HepG2 (cell line): Measurements from ENCODE around the gene BLMH. TPM values are rescaled to one million over a fixed set of nuclear protein-coding genes. Genes with fewer than 3 reads are reported as not detected.

ENCODE experiments used
- HOXA3 ChIP-seq: sonication (generic); formaldehyde crosslinking; IDR thresholded peaks from 2 replicates; pipeline ENCODE4 v1.5.0; 2020; ENCODE audit warnings: missing genetic modification reagents
- MAFF ChIP-seq: IDR thresholded peaks from 2 replicates; pipeline ENCODE4 v1.6.1; 2011; ENCODE audit warnings: low read depth, low read length, improper control_type of control experiment
- MATR3 ChIP-seq: sonication (generic); formaldehyde crosslinking; IDR thresholded peaks from 2 replicates; pipeline ENCODE4 v1.4.0; 2020; ENCODE audit warnings: missing genetic modification reagents
- MED13 ChIP-seq: sonication (generic); formaldehyde crosslinking; IDR thresholded peaks from 2 replicates; pipeline ENCODE4 v1.5.0; 2020; ENCODE audit warnings: missing genetic modification reagents
- MIER3 ChIP-seq: IDR thresholded peaks from 2 replicates; pipeline ENCODE4 v1.6.1; 2016; ENCODE audit warnings: missing compliant biosample characterization, borderline replicate concordance
- MYNN ChIP-seq: sonication (generic); formaldehyde crosslinking; IDR thresholded peaks from 2 replicates; pipeline ENCODE4 v1.4.0; 2020; ENCODE audit warnings: mild to moderate bottlenecking, low read depth, missing genetic modification reagents
- PCBP2 ChIP-seq: fragments of 200-400 bp; formaldehyde crosslinking; optimal IDR thresholded peaks from 2 replicates; pipeline ENCODE3; 2018; ENCODE audit warnings: low read length, low read depth; ENCODE audit not compliant: poor library complexity, severe bottlenecking
- PRMT3 ChIP-seq: sonication (generic); formaldehyde crosslinking; IDR thresholded peaks from 2 replicates; pipeline ENCODE4 v1.8.1; 2022; ENCODE audit warnings: low read depth, mild to moderate bottlenecking, moderate library complexity, missing genetic modification reagents, borderline replicate concordance
- SIN3A ChIP-seq: IDR thresholded peaks from 2 replicates; pipeline ENCODE4 v1.6.1; 2011; ENCODE audit warnings: low read depth, mild to moderate bottlenecking, control low read depth, low read length, borderline replicate concordance
- SOX13 ChIP-seq, 3 experiments: fragments of 450-650 bp in 1 of 3; sonication (generic) in 1 of 3; formaldehyde crosslinking in 1 of 3; IDR thresholded peaks in 2 of 3; conservative IDR thresholded peaks in 1 of 3; 2 replicates each; pipeline versions ENCODE4 v1.5.0 to v1.6.1; 2016 to 2020; ENCODE audit warnings: antibody characterized with exemption in 1 of 3, mild to moderate bottlenecking in 1 of 3, missing compliant biosample characterization in 1 of 3, missing genetic modification reagents in 1 of 3, moderate library complexity in 1 of 3
- ZNF136 ChIP-seq: sonication (generic); formaldehyde crosslinking; IDR thresholded peaks from 2 replicates; pipeline ENCODE4 v1.8.1; 2022; ENCODE audit warnings: low read depth, mild to moderate bottlenecking, moderate library complexity, missing genetic modification reagents
- ZNF207 ChIP-seq: fragments of 450-650 bp; IDR thresholded peaks from 2 replicates; pipeline ENCODE4 v1.6.1; 2016; ENCODE audit warnings: antibody characterized with exemption, borderline replicate concordance
- ZNF567 ChIP-seq: sonication (generic); formaldehyde crosslinking; IDR thresholded peaks from 2 replicates; pipeline ENCODE4 v1.8.1; 2023; ENCODE audit warnings: mild to moderate bottlenecking, missing genetic modification reagents, borderline replicate concordance
- ZNF878 ChIP-seq: sonication (generic); formaldehyde crosslinking; IDR thresholded peaks from 2 replicates; pipeline ENCODE4 v1.8.1; 2023; ENCODE audit warnings: mild to moderate bottlenecking, missing genetic modification reagents, moderate library complexity
- polyA plus RNA-seq, 8 experiments: library from polyadenylated mRNA; depleted of rRNA in 3 of 8; stranded (reverse) in 7 of 8; unstranded in 1 of 8; fragments of >200 nt; fragmentation: Illumina TruSeq in 4 of 8; extraction: Trizol in 4 of 8; gene quantifications; 2 replicates each; pipeline versions ENCODE4 v1.2.1 to v1.2.3, GENCODE V29; 2011 to 2016; ENCODE audit warnings: low read depth in 4 of 8, missing spikeins in 1 of 8, mixed read lengths in 1 of 8; ENCODE audit not compliant: insufficient read depth in 1 of 8
- total RNA-seq, 5 experiments: library from RNA; depleted of rRNA; stranded (reverse); fragments of >200 nt; fragmentation: Illumina TruSeq; extraction: Trizol; gene quantifications; 2 replicates each; pipeline ENCODE4 v1.2.3, GENCODE V29; 2016; ENCODE audit warnings: low read depth in 1 of 5
- TF ChIP-seq, protein P1 (sequence below): sonication (generic); formaldehyde crosslinking; IDR thresholded peaks from 2 replicates; pipeline ENCODE4 v1.4.0; 2020; ENCODE audit warnings: missing genetic modification reagents
- TF ChIP-seq, protein P2 (sequence below): sonication (generic); formaldehyde crosslinking; IDR thresholded peaks from 2 replicates; pipeline ENCODE4 v1.5.0; 2020; ENCODE audit warnings: missing genetic modification reagents, mild to moderate bottlenecking, borderline replicate concordance
- TF ChIP-seq, protein P3 (sequence below): sonication (generic); formaldehyde crosslinking; IDR thresholded peaks from 2 replicates; pipeline ENCODE4 v1.4.0; 2020; ENCODE audit warnings: missing genetic modification reagents
- TF ChIP-seq, protein P4 (sequence below): sonication (generic); formaldehyde crosslinking; conservative IDR thresholded peaks from 2 replicates; pipeline ENCODE4 v1.4.0; 2020; ENCODE audit warnings: mild to moderate bottlenecking, missing genetic modification reagents, moderate library complexity

Gene BLMH
- total and polyA plus RNA-seq, 2 of the 13 experiments (the other 11 are each of a cell fraction or from before 2014, with no cell fraction given), result 12.1 to 41.0 TPM

DNA sequence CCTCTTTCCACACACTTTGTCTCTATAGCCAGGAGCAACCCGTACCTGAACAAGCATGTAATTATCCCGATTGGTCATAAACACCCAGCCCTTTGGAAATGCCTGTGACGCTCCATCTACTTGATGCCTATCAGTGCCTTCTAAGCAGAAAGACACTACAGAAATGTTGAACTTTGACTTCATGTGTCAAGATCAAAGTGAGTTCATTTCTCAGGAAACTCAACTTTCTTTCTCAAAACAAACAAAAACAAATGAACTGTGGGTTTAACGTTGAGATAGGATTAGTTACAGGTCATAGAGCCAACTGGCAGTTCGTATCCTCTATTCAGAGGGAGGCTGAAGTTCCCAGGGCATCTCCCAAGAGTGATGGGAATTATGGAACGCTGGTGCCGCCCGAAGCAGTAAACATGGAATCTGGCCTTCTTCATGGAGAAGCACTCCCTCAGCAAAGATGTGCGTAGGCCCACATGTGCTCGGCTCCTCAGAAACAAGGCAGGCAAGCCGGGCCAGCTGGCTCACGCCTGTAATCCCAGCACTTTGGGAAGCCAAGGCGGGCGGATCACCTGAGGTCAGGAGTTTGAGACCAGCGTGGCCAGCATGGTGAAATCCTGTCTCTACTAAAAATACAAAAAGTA, 65.7 kb downstream of the BLMH start (continued):
- TF ChIP-seq, protein P1, sequence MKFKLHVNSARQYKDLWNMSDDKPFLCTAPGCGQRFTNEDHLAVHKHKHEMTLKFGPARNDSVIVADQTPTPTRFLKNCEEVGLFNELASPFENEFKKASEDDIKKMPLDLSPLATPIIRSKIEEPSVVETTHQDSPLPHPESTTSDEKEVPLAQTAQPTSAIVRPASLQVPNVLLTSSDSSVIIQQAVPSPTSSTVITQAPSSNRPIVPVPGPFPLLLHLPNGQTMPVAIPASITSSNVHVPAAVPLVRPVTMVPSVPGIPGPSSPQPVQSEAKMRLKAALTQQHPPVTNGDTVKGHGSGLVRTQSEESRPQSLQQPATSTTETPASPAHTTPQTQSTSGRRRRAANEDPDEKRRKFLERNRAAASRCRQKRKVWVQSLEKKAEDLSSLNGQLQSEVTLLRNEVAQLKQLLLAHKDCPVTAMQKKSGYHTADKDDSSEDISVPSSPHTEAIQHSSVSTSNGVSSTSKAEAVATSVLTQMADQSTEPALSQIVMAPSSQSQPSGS (CRISPR knock-in tag), result no peak
- TF ChIP-seq MATR3, result no peak
- TF ChIP-seq SIN3A, result peak; percentile 17; the same call in 1 of the 2 replicates
- TF ChIP-seq SOX13 (IDR thresholded peaks at IDR 0.05), result no peak
- peak in 1 of 2 experiments; percentile 77; a peak in 2 of 4 replicates for TF ChIP-seq SOX13 (CRISPR knock-in tag; conservative IDR thresholded peaks at IDR 0.05 in 1 of 2, IDR thresholded peaks at IDR 0.05 in 1 of 2)
- TF ChIP-seq, protein P2, sequence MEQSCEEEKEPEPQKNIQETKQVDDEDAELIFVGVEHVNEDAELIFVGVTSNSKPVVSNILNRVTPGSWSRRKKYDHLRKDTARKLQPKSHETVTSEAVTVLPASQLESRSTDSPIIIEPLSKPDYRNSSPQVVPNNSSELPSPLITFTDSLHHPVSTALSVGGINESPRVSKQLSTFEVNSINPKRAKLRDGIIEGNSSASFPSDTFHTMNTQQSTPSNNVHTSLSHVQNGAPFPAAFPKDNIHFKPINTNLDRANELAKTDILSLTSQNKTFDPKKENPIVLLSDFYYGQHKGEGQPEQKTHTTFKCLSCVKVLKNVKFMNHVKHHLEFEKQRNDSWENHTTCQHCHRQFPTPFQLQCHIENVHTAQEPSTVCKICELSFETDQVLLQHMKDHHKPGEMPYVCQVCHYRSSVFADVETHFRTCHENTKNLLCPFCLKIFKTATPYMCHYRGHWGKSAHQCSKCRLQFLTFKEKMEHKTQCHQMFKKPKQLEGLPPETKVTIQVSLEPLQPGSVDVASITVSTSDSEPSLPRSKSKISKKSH (CRISPR knock-in tag), result 0 out of 2 replicates have a peak, but pooled peaks have one; percentile 23
- TF ChIP-seq ZNF207, result no peak
- no peak for TF ChIP-seq MYNN (CRISPR knock-in tag)
- TF ChIP-seq PCBP2, result no peak
- no peak for TF ChIP-seq ZNF878 (CRISPR knock-in tag)
- TF ChIP-seq MED13 (CRISPR knock-in tag), result no peak
- no peak for TF ChIP-seq ZNF567 (CRISPR knock-in tag)
- peak; percentile 44; the same call in 1 of the 2 replicates for TF ChIP-seq HOXA3
- TF ChIP-seq, protein P3, sequence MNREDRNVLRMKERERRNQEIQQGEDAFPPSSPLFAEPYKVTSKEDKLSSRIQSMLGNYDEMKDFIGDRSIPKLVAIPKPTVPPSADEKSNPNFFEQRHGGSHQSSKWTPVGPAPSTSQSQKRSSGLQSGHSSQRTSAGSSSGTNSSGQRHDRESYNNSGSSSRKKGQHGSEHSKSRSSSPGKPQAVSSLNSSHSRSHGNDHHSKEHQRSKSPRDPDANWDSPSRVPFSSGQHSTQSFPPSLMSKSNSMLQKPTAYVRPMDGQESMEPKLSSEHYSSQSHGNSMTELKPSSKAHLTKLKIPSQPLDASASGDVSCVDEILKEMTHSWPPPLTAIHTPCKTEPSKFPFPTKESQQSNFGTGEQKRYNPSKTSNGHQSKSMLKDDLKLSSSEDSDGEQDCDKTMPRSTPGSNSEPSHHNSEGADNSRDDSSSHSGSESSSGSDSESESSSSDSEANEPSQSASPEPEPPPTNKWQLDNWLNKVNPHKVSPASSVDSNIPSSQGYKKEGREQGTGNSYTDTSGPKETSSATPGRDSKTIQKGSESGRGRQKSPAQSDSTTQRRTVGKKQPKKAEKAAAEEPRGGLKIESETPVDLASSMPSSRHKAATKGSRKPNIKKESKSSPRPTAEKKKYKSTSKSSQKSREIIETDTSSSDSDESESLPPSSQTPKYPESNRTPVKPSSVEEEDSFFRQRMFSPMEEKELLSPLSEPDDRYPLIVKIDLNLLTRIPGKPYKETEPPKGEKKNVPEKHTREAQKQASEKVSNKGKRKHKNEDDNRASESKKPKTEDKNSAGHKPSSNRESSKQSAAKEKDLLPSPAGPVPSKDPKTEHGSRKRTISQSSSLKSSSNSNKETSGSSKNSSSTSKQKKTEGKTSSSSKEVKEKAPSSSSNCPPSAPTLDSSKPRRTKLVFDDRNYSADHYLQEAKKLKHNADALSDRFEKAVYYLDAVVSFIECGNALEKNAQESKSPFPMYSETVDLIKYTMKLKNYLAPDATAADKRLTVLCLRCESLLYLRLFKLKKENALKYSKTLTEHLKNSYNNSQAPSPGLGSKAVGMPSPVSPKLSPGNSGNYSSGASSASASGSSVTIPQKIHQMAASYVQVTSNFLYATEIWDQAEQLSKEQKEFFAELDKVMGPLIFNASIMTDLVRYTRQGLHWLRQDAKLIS (CRISPR knock-in tag), result no peak
- TF ChIP-seq ZNF136, result no peak
- TF ChIP-seq PRMT3 (CRISPR knock-in tag), result no peak
- TF ChIP-seq, protein P4, sequence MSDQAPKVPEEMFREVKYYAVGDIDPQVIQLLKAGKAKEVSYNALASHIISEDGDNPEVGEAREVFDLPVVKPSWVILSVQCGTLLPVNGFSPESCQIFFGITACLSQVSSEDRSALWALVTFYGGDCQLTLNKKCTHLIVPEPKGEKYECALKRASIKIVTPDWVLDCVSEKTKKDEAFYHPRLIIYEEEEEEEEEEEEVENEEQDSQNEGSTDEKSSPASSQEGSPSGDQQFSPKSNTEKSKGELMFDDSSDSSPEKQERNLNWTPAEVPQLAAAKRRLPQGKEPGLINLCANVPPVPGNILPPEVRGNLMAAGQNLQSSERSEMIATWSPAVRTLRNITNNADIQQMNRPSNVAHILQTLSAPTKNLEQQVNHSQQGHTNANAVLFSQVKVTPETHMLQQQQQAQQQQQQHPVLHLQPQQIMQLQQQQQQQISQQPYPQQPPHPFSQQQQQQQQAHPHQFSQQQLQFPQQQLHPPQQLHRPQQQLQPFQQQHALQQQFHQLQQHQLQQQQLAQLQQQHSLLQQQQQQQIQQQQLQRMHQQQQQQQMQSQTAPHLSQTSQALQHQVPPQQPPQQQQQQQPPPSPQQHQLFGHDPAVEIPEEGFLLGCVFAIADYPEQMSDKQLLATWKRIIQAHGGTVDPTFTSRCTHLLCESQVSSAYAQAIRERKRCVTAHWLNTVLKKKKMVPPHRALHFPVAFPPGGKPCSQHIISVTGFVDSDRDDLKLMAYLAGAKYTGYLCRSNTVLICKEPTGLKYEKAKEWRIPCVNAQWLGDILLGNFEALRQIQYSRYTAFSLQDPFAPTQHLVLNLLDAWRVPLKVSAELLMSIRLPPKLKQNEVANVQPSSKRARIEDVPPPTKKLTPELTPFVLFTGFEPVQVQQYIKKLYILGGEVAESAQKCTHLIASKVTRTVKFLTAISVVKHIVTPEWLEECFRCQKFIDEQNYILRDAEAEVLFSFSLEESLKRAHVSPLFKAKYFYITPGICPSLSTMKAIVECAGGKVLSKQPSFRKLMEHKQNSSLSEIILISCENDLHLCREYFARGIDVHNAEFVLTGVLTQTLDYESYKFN (CRISPR knock-in tag), result peak; percentile 93
- TF ChIP-seq MIER3 (CRISPR knock-in tag), result no peak
- no peak for TF ChIP-seq MAFF
